Measurements from ENCODE around the gene THSD4.

The THSD4 gene

GRCh38 chr15:71807691-71808091 is 692.4 kb downstream of the THSD4 start:
- no peak for DNase-seq (ENCODE audit: low read depth in 2 of 2)

DNA sequence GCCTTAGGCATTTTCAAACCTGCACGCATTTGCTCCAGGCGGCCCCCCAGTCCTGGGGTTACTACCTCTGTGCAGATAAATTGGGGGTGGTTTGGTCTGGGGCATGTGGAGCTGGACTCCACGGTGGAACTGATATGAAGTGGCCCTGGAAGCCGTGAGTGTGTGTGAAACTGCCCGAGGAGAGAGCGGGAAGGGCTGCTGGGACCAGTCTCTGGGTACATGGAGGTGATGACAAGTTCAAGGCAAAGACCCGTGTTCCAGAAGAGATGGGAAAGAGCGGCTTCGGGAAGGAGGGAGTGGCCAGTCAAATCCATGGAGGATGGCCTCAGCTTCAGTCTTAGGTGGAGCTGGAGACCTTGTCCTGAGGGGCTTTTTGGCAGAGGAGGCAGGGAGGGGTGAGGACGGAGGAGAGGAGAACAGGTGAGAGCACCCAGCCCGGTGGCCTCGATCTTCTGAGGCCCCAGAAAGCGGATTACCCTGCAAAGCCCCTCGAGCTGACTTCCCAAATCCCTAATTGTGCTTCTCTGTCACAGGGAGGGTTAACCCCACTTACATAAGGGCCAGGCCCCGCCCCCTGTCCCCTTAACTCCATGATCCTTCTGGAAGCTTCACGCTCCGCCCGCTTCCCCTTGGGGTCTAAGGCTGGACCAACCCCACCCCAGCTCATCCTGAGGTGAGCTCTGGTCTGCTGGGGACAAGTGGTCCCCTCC is 693.2 kb downstream of the THSD4 start:
- no peak for DNase-seq (ENCODE audit: low read depth in 2 of 2)

DNA sequence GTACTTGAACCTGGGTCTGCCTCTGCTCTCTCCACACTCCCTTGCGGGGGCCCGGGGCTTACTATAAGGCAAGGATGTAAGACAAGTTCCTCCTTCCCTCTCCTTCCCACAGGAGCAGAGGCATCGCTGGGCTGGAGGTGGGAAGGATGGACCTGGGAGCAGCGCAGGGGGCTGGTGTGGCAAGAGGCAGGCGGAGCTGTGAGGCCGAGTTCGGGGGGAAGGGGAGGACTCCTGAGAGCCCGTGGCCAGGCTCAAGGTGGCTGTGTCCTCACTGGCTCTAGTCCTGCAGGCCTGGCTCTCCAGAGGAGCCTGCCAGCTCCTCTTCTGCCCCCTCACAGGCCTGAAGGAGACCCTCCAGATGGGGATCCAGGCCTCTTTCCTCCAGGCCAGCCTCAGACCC is 694.1 kb downstream of the THSD4 start:
- DNase-seq (ENCODE audit: low read depth in 2 of 2), result no peak

DNA sequence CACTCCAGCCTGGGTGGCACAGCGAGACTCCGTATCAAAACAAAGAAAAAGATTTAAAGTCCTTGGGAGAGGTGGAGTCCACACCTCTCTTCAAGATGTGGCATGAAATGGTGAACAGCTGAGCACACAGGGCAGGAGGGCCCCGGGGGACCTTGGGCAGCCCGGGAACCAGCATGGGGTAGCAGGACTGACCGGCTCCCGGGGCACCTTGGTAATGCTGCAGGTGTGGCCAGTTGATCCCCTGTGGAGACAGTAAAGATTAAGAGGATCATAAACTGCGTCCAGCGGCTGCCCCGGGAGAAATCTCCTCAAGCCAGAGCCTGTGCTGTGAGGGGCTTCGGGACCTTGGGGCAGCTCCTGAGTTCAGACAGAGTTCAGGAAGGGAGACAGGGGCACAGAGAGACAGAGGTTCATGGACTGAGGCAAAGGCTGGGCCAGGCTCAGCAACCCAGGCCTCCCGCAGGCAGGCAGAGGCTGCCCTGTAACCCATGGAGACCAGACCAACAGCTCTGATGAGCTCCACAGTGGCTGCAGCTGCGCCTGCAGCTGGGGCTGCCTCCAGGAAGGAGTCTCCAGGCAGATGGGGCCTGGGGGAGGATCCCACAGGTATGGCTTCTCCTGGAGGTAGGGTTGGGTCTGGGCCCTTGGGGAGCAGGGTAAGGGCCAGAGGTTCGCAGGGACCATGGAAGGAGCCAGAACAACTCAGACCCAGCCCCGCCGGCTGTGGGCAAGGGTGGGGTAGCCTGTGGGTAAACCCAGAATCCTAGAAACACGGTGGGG is 695.2 kb downstream of the THSD4 start, which contains the start of gene NR2E3:
Gene NR2E3, plus strand, starts transcription at position 299 of the 780 bp plus-strand sequence. Its CDS starts 190 bp downstream, at position 489.
- no peak for DNase-seq (ENCODE audit: low read depth in 2 of 2)

DNA sequence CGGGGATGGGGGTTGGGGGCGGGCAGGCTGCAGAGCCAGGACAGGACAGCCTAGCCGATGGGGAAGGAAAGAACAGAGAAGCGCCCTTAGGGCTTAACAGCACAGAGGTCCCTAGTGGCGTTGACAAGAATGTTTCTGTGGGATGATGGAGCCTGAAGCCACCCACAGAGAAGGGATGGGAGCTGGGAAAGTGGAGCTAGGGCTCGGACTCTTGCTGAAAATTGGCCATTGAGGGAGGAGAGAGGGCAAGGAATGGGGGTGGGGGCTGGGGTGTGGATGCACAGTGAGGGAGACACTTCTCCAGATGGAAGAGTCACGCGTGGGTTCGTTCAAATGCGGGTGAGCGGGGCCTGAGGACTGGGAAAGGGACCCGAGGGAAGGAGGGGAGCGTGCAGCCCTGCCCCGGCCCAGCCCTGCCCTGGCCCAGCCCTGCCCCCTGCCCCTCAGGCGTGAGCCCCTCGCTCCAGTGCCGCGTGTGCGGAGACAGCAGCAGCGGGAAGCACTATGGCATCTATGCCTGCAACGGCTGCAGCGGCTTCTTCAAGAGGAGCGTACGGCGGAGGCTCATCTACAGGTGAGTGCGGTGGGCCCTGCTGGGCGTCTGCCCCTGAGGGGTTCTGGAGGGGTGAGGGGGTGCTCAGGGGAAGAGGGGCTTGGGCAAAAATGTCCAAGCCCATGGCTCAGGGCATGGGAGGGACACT is 695.9 kb downstream of the THSD4 start:
- no peak for DNase-seq (ENCODE audit: low read depth in 2 of 2)

DNA sequence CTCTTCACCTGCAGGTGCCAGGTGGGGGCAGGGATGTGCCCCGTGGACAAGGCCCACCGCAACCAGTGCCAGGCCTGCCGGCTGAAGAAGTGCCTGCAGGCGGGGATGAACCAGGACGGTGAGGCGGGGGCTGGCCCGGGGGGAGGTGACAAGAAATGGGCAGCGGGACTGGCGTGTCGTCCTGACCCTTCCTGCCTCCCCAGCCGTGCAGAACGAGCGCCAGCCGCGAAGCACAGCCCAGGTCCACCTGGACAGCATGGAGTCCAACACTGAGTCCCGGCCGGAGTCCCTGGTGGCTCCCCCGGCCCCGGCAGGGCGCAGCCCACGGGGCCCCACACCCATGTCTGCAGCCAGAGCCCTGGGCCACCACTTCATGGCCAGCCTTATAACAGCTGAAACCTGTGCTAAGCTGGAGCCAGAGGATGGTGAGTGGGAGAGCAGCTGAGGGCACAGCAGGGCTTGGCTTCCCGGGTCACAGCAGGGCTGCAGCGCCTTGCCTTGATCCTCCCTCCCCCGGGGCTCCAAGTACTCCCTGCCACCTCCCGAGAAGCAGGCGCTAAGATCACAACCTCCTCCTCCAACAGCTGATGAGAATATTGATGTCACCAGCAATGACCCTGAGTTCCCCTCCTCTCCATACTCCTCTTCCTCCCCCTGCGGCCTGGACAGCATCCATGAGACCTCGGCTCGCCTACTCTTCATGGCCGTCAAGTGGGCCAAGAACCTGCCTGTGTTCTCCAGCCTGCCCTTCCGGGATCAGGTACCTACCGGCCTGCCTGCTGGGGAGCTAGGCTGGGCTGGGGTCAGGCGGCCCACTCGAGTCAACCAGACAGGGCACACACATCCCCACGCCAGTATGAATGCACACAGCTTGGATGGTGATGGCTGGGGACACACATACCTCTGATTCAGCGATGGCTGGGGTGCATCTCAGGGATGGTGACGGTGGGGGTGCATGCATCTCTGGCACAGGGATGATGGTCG is 696.8 kb downstream of the THSD4 start:
- no peak for DNase-seq (ENCODE audit: low read depth in 2 of 2)

GRCh38 chr15:71812966-71813722 is 697.9 kb downstream of the THSD4 start:
- DNase-seq (ENCODE audit: low read depth in 2 of 2), result no peak

- DNase-seq (ENCODE audit: low read depth in 2 of 2), result no peak
These were observed 698.6 kb downstream of the THSD4 start for GRCh38 chr15:71813723-71814470.

GRCh38 chr15:71815301-71815700 is 700.0 kb downstream of the THSD4 start:
- DNase-seq (ENCODE audit: low read depth in 2 of 2), result no peak

DNA sequence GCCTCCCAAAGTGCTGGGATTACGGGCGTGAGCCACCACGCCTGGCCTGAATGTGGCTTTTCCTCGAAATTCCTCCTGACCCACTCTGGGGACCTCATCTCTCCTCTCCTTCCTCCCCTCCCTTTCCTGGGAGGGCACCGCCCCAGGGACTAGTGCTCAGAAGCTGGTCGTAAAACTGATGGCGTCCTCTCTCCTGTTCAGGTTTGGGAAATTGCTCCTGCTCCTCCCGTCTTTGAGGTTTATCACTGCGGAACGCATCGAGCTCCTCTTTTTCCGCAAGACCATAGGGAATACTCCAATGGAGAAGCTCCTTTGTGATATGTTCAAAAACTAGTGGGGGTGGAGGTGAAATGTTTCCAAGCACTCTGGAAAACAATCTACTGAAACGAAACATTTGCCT is 702.1 kb downstream of the THSD4 start:
- DNase-seq (ENCODE audit: low read depth in 2 of 2), result no peak

GRCh38 chr15:71820127-71820526 is 704.9 kb downstream of the THSD4 start:
- no peak for DNase-seq (ENCODE audit: low read depth in 2 of 2)

GRCh38 chr15:71821547-71822129 is 706.4 kb downstream of the THSD4 start:
- no peak for DNase-seq (ENCODE audit: low read depth in 2 of 2)

- no peak for DNase-seq (ENCODE audit: low read depth in 2 of 2)
These were observed 707.8 kb downstream of the THSD4 start for GRCh38 chr15:71822890-71823630.

GRCh38 chr15:71823801-71824200 is 708.5 kb downstream of the THSD4 start:
- no peak for DNase-seq (ENCODE audit: low read depth in 2 of 2)

- DNase-seq (ENCODE audit: low read depth in 2 of 2), result no peak
These were observed 709.9 kb downstream of the THSD4 start for GRCh38 chr15:71825021-71825730.

DNA sequence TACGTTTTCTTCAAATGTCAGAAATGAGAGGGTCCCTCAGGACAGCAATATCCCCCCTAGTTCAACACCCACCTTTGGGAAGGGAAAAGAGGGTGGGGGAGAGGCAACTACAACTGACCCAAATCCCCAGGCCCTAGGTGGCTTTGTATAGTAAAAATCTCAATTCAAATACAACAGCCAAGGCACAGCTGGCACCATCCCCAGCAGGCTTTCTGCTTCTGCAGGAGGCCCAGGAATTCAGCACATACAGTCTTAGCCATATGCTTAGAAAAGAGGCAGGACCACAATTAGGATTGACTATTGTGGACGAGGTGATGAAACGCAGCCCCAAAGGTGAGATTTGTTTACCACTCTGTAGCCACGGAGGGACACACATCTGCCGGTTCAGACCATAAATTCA is 710.9 kb downstream of the THSD4 start:
- no peak for DNase-seq (ENCODE audit: low read depth in 2 of 2)

DNA sequence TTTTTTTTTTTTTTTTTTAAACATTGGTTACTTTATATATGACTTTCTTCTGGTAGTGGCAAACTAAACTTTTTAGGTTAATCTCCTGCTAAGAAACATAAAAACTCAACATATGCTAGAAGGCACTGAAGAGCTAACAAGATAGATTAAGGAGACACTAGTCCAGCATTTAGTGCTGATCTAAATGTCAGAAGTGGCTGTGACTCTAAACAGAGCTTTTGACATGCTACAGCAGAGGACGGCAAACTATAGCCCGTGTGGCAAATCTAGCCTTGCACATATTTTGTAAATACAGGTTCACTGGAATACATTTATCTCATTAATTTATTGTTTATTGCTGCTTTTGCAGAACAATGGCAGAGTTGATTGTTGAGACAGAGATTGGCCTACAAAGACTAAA is 715.7 kb downstream of the THSD4 start:
- DNase-seq (ENCODE audit: low read depth in 2 of 2), result no peak
